Stimulated activated CD4-positive, alpha-beta T cell treated with anti-CD3 and anti-CD28 coated beads, Interleukin-4, amount 100 ng/mL, for 24 hours (primary cell): Measurements from ENCODE around the gene KRTAP2-2.
"Not testable (repeated sequence)": the region's sequence is repeated elsewhere in the genome, so short reads cannot be mapped to it uniquely, and the experiment has no call there.

Source experiments
- DNase-seq: peaks from one replicate; pipeline ENCODE4 v3.0.0-alpha.2; 2020

Gene KRTAP2-2

DNA sequence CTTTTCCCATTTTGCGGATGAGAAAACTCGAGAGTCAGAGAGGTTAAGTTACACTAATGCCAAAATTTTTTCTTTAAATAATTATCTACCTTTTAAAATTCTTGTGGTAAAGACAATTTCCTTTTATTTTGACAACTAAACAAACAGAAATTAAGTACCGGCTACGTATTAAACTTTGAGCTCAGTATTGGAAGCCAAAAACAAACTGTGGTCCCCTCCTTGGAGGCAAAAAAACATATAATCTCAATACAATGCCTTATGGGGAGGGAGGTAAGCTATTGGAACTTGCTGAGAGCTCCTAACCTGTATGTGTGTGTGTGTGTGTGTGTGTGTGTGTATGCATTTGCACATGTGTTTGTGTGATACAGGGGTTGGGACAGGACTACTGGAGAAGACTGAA, 8.4 kb upstream of the KRTAP2-2 start:
- no peak for DNase-seq

DNA sequence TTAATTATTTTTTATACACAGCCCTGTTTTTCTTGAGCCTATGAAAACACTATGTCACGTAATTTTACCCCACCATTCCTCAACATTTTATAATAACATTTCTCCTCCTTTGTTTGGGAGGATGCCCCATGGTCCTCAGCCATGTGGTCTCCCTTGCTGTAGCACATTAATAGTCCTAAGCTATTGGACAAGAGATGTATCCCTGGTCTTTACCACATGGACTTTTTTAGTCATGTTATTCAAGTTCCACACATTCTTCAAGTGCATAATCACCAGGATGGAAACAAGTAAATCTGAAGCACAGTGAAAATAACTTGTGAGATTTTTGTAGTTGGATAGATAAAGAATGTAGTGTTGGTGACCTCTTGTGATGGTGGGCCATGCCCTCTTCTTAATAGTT, 6.9 kb upstream of the KRTAP2-2 start:
- no peak for DNase-seq

DNA sequence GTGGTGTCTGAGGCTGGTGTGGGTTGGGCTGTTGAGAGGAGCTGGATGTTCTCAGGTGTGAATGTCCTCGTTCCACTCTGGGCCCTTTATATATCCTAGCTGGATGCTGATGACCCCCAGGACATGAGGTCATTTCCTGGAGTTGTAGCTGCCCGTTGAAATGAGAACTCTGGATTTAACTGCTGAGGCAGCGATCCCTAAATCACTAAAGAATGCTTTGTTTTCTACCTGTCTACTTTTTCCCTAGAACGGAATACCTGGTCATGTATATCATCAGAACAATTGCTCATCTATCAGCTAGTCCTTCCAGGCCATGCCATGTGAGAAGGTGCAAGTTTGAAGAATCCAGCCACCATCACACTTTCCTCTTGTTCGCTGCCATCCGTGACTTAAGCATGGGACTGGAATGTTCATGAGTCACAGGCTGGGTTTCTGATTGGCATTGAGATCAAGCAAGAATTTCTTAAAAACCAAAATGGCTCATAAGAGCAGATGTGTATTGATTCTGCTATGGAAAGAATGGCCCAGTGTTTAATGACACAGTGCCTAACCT, 5.1 kb upstream of the KRTAP2-2 start, which contains the start of gene KRTAP2-3:
Gene KRTAP2-3 (minus strand): TSS at position 63 of the 553 bp plus-strand sequence. CDS start 64 bp downstream, outside the sequence.
- DNase-seq = no peak

DNA sequence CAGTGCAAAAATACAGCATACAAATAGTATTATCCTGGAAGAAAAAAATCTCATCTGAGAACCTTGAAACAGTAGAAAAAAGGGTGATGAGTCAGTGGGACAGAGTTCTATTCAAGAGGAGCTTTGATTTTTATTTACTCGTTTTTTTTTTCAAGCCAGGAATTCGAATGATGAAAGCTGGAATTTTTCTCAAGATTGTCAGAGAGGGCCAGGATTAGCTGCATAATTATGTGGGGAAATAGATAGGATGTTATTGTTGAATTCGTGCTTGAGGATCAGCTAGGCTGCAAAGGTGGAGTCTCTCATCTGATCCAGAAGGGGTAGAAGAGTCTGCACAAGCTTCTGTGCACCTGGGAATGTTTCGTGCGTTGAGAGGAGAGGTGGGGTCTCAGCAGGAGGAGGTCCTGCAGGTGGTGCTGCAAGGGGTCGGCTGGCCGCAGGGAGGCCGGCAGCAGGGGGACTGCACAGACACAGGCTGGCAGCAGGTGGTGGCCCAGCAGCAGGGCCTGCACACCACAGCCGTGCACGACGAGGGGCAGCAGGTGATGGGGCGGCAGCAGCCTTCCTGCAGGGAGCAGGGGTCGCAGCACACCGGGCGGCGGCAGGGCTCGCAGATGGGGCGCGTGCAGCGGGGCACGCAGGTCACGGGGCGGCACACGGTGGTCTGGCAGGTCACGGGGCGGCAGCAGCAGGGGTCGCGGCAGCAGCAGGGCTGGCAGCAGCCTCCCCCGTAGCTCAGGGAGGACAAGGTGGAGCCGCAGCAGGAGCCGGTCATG, 4.4 kb upstream of the KRTAP2-2 start:
- not testable (repeated sequence) for DNase-seq

DNA sequence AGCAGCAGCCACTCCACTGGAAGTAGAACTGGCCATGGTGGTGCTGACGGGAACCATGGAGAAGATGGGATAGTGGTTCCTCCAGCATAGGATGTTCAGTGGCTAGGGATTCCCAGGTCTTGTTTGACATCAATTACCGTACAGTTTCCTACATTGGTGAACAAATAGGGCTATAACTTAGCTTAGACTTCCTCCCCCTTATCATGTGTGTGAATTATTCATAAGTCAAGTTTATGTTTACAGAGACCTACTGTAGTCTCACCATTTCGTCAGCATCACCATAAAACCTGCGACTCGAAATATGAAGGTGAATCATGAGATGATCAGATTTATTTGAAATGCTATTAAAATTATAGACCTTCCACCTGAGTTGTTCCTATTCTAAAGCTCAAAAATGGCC, 3.7 kb upstream of the KRTAP2-2 start:
- no peak for DNase-seq

DNA sequence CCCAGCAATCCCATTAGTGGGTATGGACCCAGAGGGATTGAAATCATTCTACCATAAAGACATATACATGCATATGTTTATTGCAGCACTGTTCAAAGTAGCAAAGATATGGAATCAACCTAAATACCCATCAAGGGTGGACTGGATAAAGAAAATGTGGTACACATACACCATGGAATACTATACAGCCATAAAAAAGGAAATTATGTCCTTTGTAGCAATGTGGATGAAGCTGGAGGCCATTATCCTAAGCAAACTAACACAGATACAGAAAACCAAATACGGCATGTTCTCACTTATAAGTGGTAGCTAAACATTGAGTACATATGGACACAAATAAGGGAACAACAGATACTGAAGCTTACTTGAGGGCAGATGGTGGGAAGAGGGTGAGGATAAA, 2.5 kb upstream of the KRTAP2-2 start:
- DNase-seq = no peak

DNA sequence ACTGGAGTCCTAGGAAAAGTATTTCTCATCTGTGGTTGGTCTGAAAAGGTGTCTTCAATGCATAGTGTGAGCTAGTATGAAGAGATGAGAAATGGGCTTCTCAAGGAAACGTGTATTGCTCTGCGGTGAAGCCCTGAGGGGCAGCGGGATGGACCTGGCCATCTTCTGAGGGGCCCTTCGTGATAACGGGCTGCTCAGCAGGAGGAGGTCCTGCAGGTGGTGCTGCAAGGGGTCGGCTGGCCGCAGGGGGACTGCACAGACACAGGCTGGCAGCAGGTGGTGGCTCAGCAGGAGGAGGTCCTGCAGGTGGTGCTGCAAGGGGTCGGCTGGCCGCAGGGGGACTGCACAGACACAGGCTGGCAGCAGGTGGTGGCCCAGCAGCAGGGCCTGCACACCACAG, 474 bp downstream of the KRTAP2-2 start:
- not testable (repeated sequence) for DNase-seq

DNA sequence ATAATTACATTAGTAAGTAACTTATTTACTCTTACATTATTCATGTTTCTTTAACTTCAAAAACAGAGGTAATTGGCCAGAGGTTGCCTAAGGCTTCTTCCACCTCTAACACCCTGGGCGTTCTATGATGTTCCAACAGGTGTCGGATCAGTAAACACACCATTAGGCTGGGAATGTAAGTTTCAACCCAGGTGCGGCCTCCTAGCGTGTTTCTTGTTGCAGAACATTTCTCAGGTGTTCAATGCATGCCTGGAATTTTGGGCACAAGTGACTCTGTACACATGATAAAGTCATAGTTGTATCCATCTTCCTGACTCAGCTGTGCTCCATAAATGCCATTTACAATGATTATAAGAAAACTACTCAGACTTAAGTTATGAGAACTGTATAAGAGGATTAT, 1.0 kb downstream of the KRTAP2-2 start:
- DNase-seq = no peak

DNA sequence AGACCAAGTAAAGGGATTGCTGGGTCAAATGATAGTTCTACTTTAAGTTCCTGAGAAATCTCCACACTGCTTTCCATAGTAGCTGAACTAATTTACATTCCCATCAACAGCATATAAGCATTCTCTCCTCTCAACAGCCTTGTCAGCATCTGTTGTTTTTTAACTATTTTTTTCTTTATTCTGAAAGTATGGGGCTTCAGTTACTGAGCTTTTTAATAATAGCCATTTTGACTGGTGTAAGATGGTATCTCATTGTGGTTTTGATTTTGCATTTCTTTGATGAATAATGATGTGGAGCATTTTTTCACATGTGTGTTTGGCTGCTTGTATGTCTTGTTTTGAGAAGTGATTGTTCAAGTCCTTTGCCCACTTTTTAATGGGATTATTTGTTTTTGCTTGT, 2.5 kb downstream of the KRTAP2-2 start:
- DNase-seq = no peak

DNA sequence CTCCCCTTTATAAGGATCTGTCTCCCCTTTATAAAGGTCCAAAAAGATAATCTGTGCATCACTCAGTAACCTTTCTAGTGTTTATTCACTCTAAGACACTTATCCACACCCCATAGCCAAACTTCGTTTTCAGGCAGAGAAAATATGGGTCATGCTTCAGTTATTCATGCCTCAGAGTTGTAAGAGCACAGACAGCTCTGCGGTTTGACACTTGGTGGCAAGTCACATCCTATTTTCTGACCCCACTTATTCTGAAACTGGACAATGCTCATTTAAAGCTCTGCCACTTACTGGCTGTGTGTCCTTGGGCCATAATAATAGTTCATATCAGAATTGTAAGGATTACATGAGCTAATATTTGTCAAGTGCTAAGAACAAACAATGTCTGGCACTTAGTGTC, 5.9 kb downstream of the KRTAP2-2 start:
- DNase-seq = no peak

DNA sequence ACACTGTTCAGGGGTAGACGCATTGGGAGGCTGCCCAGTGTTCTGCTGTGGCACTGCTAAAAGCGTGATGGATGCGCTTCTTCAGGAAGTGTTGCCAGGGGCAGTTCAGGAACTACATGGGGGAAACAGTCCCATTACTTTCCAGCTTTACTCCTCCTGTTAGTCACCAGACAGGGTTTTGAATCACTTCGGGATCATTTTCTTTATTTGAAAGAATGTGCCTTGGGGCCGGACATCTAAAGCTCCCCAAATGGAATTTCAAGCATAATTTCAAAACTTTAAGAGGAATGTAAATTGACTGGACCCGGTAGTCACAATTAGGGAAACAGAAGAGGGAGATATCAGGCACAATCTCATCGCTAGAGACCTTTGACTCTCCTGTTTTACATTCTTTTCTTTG, 6.6 kb downstream of the KRTAP2-2 start:
- DNase-seq = no peak

DNA sequence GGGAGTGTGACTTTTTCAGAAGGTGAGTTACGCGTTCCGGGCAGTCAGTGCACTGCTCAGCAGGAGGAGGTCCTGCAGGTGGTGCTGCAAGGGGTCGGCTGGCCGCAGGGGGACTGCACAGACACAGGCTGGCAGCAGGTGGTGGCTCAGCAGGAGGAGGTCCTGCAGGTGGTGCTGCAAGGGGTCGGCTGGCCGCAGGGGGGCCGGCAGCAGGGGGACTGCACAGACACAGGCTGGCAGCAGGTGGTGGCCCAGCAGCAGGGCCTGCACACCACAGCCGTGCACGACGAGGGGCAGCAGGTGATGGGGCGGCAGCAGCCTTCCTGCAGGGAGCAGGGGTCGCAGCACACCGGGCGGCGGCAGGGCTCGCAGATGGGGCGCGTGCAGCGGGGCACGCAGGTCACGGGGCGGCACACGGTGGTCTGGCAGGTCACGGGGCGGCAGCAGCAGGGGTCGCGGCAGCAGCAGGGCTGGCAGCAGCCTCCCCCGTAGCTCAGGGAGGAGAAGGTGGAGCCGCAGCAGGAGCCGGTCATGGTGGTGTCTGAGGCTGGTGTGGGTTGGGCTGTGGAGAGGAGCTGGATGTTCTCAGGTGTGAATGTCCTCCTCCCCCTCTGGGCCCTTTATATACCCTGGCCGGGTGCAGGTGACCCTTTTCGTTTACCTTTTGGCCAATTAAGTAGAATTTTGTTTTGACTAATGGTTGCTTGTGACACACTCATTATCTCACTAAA, 8.1 kb downstream of the KRTAP2-2 start, which contains the start of gene KRTAP2-1:
Gene KRTAP2-1 (minus strand): TSS at position 582 of the 731 bp plus-strand sequence. CDS start 49 bp downstream, at position 533.
- not testable (repeated sequence) for DNase-seq

DNA sequence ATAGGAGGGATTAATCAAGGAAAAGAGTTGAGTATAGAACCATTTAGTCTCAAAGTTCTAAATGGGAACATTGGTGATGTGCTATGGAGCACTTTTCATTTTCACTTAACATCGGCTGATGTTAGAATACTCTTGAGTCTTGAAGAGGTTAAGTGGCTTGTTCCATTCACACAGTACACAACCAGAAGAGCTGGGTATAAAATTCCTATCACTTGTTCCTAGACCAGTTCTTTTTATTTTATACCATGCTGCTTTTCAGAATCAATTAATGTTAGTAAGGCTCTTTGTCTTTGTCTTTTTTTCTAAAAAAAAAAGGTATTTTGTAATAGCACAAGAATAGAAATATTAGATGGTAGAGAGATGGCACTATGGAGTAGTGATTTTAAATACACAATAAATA, 12.1 kb downstream of the KRTAP2-2 start:
- DNase-seq = no peak

DNA sequence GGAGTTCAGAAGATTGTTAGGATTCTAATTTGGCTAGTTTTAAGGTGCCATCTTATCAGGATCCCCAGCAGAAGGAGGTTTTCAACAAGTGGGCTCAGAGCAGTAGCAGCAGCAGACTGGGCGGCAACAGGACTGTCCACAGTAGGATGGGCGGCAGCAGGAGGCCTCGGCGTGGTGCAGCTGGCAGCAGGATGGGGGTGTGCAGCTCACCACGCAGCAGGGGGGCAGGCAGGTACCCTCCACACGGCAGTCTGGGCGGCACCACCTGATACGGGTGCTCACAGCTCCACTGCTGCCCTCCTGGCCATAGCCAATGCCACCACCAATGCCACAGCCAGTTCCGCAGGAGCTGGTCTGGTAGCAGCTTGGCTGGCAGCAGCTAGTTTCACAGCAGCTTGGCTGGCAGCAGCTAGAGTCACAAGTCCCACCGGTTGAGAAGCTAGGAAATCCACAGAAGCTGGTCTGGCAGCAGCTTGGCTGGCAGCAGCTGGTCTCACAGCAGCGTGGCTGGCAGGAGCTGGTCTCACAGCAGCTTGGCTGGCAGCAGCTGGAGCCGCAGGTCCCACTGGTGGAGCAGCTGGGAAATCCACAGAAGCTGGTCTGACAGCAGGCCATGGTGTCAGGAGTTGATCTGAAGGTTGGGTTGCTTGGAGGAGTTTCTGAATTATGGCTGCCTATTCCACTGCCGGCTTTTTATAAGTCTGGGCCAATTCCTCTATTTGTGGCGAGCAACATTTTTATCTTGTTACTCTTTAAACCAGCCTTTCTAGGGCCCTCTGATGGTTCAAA, 14.1 kb downstream of the KRTAP2-2 start, which contains the start of gene KRTAP1-1:
Gene KRTAP1-1 (minus strand): TSS at position 668 of the 789 bp plus-strand sequence. CDS start 53 bp downstream, at position 615.
- DNase-seq = not testable (repeated sequence)

DNA sequence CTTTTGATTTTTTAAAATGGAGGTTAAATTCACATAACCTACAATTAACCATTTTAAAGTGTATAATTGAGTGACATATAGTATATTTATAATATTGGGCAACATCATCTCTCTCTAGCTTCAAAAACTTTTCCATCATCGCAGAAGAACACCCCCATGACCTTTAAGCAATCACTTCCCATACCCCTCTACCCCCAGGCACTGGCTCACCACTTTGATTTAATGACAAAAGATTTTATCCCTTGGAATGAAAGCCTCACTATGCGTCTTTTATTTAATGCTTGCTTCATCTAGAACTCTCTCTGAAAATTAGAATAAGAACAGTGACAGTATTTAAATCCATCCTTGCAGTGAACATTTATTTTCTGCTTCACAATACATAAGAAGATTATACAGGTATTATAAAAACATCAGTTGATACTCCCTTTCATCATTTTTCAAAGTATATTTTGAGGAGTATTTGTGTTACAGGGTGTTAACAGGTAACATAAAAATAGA, 17.1 kb downstream of the KRTAP2-2 start:
- no peak for DNase-seq

DNA sequence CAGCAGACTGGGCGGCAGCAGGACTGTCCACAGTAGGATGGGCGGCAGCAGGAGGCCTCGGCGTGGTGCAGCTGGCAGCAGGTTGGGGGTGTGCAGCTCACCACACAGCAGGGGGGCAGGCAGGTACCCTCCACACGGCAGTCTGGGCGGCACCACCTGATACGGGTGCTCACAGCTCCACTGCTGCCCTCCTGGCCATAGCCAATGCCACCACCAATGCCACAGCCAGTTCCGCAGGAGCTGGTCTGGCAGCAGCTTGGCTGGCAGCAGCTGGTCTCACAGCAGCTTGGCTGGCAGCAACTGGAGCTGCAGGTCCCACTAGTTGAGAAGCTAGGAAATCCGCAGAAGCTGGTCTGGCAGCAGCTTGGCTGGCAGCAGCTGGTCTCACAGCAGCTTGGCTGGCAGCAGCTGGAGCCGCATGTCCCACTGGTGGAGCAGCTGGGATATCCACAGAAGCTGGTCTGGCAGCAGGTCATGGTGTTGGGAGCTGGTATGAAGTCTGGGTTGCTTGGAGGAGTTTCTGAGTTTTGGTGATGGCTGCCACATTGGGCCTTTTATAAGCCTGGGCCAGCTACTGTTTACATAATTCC, 20.6 kb downstream of the KRTAP2-2 start, which contains the start of gene KRTAP1-3:
Gene KRTAP1-3 (minus strand): TSS at position 529 of the 590 bp plus-strand sequence. CDS start 53 bp downstream, at position 476.
- not testable (repeated sequence) for DNase-seq

DNA sequence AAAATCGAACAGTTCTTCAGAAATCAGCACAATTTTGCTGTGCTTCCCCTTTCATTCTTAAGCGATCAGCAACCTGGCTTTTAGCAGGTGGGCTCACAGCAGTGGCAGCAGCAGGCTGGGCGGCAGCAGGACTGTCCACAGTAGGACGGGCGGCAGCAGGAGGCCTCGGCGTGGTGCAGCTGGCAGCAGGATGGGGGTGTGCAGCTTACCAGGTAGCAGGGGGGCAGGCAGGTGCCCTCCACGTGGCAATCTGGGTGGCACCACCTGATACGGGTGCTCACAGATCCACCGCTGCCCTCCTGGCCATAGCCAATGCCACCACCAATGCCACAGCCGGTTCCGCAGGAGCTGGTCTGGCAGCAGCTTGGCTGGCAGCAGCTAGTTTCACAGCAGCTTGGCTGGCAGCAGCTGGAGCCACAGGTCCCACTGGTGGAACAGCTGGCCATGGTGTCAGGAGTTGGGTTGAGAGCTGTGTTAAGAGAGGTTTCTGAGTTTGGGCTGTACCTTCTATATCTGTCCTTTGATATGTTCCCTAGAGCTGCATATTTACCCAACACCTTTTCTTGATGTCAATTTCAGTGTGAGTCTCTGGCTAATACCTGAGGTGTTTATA, 25.3 kb downstream of the KRTAP2-2 start, which contains the start of gene KRTAP1-4:
Gene KRTAP1-4 (minus strand): TSS at position 563 of the 613 bp plus-strand sequence. CDS start 117 bp downstream, at position 446.
- DNase-seq = no peak

DNA sequence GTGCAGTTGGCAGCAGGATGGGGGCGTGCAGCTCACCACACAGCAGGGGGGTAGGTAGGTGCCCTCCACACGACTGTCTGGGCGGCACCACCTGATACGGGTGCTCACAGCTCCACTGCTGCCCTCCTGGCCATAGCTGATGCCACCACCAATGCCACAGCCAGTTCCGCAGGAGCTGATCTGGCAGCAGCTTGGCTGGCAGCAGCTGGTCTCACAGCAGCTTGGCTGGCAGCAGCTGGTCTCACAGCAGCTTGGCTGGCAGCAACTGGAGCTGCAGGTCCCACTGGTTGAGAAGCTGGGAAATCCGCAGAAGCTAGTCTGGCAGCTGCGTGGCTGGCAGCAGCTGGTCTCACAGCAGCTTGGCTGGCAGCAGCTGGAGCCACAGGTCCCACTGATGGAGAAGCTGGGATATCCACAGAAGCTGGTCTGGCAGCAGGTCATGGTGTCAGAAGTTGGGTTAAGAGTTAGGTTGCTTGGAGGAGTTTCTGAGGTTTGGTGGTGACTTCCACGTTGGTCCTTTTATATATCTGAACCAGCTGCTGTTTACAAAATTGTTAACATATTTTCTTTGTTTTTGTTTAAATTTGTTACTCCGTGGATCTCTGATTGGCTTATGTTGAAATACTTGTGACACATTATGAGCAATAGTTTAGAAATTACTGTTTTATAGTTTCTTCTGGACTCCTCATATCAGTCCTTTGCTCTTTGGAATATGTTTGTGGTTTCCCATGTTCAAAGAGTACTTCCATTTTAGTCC, 28.1 kb downstream of the KRTAP2-2 start, which contains the start of gene KRTAP1-5:
Gene KRTAP1-5 (minus strand): TSS at position 494 of the 757 bp plus-strand sequence. CDS start 53 bp downstream, at position 441.
- DNase-seq = no peak

DNA sequence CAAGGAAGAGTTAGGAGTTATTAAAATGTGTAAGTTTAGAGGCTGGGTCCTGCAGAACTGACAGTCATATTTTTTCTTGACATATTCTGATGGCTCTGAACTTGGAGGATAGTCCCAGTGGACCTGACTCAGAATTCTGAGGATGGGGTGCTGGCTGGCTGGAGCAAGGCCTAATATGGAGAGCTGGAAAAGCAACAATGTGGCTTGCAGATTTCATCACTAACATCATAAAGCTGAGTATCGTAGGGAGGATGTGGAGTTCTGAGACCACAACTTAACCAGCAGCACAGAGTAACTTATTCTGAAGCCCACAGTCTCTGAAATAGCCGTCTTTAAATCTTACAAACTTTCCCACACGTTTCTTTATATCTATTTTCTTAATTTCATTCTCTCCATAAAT, 30.3 kb downstream of the KRTAP2-2 start:
- DNase-seq = no peak

DNA sequence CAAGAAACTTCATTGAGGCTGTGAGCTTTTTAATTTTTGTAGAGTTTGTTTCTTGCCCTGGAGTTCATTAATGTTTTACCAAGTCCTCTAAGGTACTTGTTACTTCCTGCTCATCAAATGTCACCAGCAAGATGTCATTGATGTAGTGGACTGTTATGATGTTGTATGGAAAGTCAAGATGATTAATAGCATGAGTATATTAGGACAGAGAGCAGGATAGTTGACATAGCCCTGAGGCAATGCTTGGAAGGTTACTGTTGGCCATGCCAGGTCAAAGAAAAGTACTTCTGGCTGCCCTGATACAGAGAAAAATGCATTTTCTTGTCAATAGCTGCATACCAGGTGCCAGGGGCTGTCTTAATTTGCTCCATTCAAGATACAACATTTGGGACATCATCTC, 34.7 kb downstream of the KRTAP2-2 start:
- no peak for DNase-seq
